Measurements from ENCODE around the gene KLHL24.

GRCh38 chr3:183695569-183696364 is 60.3 kb downstream of the KLHL24 start:
- no peak for TF ChIP-seq EZH2 (IDR thresholded peaks at IDR 0.05; ENCODE audit: borderline replicate concordance, low read length)
- TF ChIP-seq CTCF (IDR thresholded peaks at IDR 0.05; ENCODE audit: low read length) = no peak
